Measurements from ENCODE around the gene NEURL3.
A peak's percentile ranks its signal among the peaks of the same experiment; 100 is the strongest.

Gene NEURL3

GRCh38 chr2:96528006-96528699, 23.0 kb upstream of the NEURL3 start:
- Histone ChIP-seq H3K9me2 (replicated peaks; ENCODE audit: low read depth, low read length) (no peaks in the 10 kb centered on the region), H3K27me3 (ENCODE audit: insufficient read depth, low read length, poor library complexity, severe bottlenecking) (no peaks in the 10 kb centered on the region), H3K9ac (ENCODE audit: low read depth, low read length, poor library complexity, severe bottlenecking) (peak overlapping the region; percentile 61), H4K20me1 (ENCODE audit: insufficient read depth, low read length, poor library complexity, severe bottlenecking) (no peaks in the 10 kb centered on the region), H3K79me2 (ENCODE audit: insufficient read depth, low read length) (no peaks in the 10 kb centered on the region), H3K36me3 (ENCODE audit: insufficient read depth, low read length) (no peaks in the 10 kb centered on the region), H3F3A (ENCODE audit: low read depth) (peaks cover 6% of the 10 kb centered on the region; the same call in 1 of the 2 replicates), H2AFZ (ENCODE audit: low read length) (peak overlapping the region; percentile 57), H3K9me3 (ENCODE audit: insufficient read depth, low read depth, low read length) (no peaks in the 10 kb centered on the region), H3K4me3 (ENCODE audit: low read length, poor library complexity, severe bottlenecking) (peak overlapping the region; percentile 75), H3K4me2 (ENCODE audit: low read depth, low read length, poor library complexity, severe bottlenecking) (peak overlapping the region; percentile 94), H3K4me1 (ENCODE audit: insufficient read depth, low read length, poor library complexity, severe bottlenecking) (peaks cover 56% of the 10 kb centered on the region)
- TF ChIP-seq EZH2phosphoT487 (IDR thresholded peaks at IDR 0.05; ENCODE audit: borderline replicate concordance) (no peak), CTCF (conservative IDR thresholded peaks at IDR 0.05; ENCODE audit: low read length) (no peak)

- peak overlapping the region; percentile 75 for H3K4me3 ChIP-seq (ENCODE audit: low read length, poor library complexity, severe bottlenecking)
- peak overlapping the region; percentile 72 for H3K9ac ChIP-seq (ENCODE audit: low read depth, low read length, poor library complexity, severe bottlenecking)
- H3K36me3 ChIP-seq (ENCODE audit: insufficient read depth, low read length): no peaks in the 10 kb centered on the region
- no peaks in the 10 kb centered on the region for H4K20me1 ChIP-seq (ENCODE audit: insufficient read depth, low read length, poor library complexity, severe bottlenecking)
- H3K9me2 ChIP-seq (replicated peaks; ENCODE audit: low read depth, low read length): no peaks in the 10 kb centered on the region
- H2AFZ ChIP-seq (ENCODE audit: low read length): peak overlapping the region; percentile 94
- no peaks in the 10 kb centered on the region for H3K79me2 ChIP-seq (ENCODE audit: insufficient read depth, low read length)
- H3F3A ChIP-seq (ENCODE audit: low read depth): peaks cover 6% of the 10 kb centered on the region; the same call in 1 of the 2 replicates
- peaks cover 49% of the 10 kb centered on the region for H3K4me1 ChIP-seq (ENCODE audit: insufficient read depth, low read length, poor library complexity, severe bottlenecking)
- H3K27me3 ChIP-seq (ENCODE audit: insufficient read depth, low read length, poor library complexity, severe bottlenecking): no peaks in the 10 kb centered on the region
- no peaks in the 10 kb centered on the region for H3K9me3 ChIP-seq (ENCODE audit: insufficient read depth, low read depth, low read length)
- peak overlapping the region; percentile 94 for H3K4me2 ChIP-seq (ENCODE audit: low read depth, low read length, poor library complexity, severe bottlenecking)
- TF ChIP-seq CTCF (conservative IDR thresholded peaks at IDR 0.05; ENCODE audit: low read length) (peak; percentile 43), EZH2phosphoT487 (IDR thresholded peaks at IDR 0.05; ENCODE audit: borderline replicate concordance) (no peak)
Measured at GRCh38 chr2:96527286-96528005, 22.3 kb upstream of the NEURL3 start.

- Histone ChIP-seq H3K4me3 (ENCODE audit: low read length, poor library complexity, severe bottlenecking) (peak overlapping the region; percentile 73), H3K4me2 (ENCODE audit: low read depth, low read length, poor library complexity, severe bottlenecking) (peak overlapping the region; percentile 75), H3K4me1 (ENCODE audit: insufficient read depth, low read length, poor library complexity, severe bottlenecking) (peaks cover 43% of the 10 kb centered on the region)
Measured at GRCh38 chr2:96526615-96527285, 21.6 kb upstream of the NEURL3 start.

More at GRCh38 chr2:96526615-96527285, 21.6 kb upstream of the NEURL3 start:
- no peaks in the 10 kb centered on the region for H4K20me1 ChIP-seq (ENCODE audit: insufficient read depth, low read length, poor library complexity, severe bottlenecking)
- H2AFZ ChIP-seq (ENCODE audit: low read length): peak overlapping the region; percentile 94
- no peaks in the 10 kb centered on the region for H3K9me3 ChIP-seq (ENCODE audit: insufficient read depth, low read depth, low read length)
- H3F3A ChIP-seq (ENCODE audit: low read depth): peaks cover 6% of the 10 kb centered on the region; the same call in 1 of the 2 replicates
- H3K9ac ChIP-seq (ENCODE audit: low read depth, low read length, poor library complexity, severe bottlenecking): peak overlapping the region; percentile 72
- no peaks in the 10 kb centered on the region for H3K36me3 ChIP-seq (ENCODE audit: insufficient read depth, low read length)
- no peaks in the 10 kb centered on the region for H3K9me2 ChIP-seq (replicated peaks; ENCODE audit: low read depth, low read length)
- H3K27me3 ChIP-seq (ENCODE audit: insufficient read depth, low read length, poor library complexity, severe bottlenecking): no peaks in the 10 kb centered on the region
- no peaks in the 10 kb centered on the region for H3K79me2 ChIP-seq (ENCODE audit: insufficient read depth, low read length)
- TF ChIP-seq CTCF (conservative IDR thresholded peaks at IDR 0.05; ENCODE audit: low read length) (no peak), EZH2phosphoT487 (IDR thresholded peaks at IDR 0.05; ENCODE audit: borderline replicate concordance) (no peak)
